ENCODE measurements around the gene ASB15.

ASB15 gene

DNA sequence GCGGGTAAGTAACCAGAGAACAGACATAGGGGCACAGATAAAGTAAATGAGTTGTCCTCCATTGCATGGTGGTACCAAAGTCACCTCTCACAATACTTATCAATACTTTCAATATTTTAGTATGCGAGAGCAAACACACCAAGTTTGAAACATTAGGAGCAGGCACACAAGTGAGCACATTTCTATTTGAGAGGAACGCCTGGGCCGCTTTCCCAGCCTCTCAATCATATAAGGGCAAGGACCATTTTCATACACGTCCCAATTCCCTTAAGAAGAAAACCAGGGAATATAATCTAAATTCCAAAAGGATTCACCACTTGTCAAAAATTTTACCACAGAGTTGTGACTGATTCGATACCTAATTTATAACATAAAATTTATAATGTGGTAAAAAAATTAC lies 61.6 kb downstream of the ASB15 start:
- no peak for DNase-seq (ENCODE audit: low read depth in 2 of 2)

DNA sequence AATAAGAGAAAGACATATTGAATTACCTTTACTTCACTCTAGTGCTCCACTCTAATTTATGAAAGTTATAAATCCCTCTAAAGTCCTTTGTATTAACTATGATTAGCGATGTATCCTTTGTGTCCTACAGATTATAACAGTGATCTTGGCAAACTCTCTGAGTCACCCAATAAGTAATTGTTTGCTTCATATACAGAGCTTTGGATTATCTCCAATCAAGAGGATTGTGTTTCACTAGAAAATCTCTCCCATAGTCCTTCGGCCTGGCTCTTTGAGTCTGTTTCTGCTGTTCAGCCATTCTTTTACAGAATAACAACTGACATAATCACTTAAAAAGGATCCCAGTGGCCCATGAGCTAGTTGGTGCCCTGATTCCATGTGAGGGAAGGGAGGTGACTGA lies 63.5 kb downstream of the ASB15 start:
- no peak for DNase-seq (ENCODE audit: low read depth in 2 of 2)

- DNase-seq (ENCODE audit: low read depth in 2 of 2): no peak
Measured at GRCh38 chr7:123665896-123666295, 64.3 kb downstream of the ASB15 start.

- DNase-seq (ENCODE audit: low read depth in 2 of 2): no peak
Measured at GRCh38 chr7:123666492-123666891, 64.9 kb downstream of the ASB15 start.

DNA sequence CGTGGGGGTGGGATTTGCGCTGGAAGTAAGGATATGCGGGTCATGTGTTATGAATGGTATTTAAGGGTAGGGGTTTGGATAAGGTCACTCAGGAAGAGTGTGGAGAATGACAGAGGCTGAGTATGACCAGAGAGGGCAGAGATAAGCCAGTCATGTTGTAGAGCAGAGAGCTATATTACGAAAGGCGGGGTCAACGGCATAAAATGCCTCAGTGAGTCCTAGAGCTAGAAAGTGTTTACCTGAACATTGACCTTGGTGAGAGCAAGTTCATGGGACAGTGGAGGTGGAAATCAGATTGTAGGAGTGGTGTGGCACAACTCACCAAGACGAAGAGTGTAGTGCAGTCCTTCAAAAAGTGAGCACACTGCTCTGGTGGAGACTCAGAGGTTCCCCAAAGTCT lies 67.9 kb downstream of the ASB15 start:
- DNase-seq (ENCODE audit: low read depth in 2 of 2): no peak

GRCh38 chr7:123673137-123673732 lies 71.6 kb downstream of the ASB15 start:
- no peak for DNase-seq (ENCODE audit: low read depth in 2 of 2)

DNA sequence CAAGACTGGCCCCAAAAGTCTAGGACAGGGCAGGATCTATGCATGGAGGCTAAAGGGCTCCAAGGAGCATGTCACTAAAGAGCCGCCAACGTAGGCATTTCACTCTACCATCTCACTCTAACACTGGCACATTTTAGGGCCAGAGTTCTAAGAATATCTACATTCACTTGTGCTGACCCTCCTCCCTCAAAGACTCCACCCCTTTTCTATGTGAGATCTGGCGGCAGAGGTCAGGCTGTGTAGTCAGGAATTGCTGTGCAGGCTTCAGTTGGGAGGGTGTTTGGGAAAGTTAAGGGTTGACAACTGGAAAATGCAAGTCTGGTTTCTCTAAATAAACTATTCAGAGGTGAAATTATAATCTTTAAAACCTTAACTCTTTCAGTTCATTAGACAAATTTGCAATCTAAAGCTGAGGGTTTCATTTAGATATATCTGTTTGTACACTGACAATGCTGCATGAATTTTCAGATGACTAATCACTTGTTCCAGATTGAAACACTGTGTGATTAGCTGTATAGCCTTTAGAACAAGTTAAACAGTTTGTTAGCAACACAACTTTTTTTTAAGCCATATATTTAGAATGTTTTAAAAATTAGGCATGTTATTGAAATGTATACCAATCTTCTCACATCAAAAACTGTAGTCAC lies 72.3 kb downstream of the ASB15 start:
- no peak for DNase-seq (ENCODE audit: low read depth in 2 of 2)

- no peak for DNase-seq (ENCODE audit: low read depth in 2 of 2)
Measured at GRCh38 chr7:123674399-123675180, 73.0 kb downstream of the ASB15 start.

DNA sequence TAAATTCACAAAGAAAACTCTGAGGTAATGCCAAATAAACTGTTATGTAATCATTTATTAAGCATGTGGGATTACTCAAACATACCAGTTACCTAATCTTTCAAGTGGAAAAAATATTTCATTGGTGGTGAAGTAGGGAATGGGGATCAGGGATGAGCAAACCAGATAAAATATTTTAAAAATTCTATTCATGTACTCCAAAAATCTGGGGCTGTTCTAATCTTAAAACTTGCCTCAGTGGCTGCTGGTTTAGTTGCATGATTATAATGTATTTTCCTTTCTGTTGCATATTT lies 73.5 kb downstream of the ASB15 start:
- no peak for DNase-seq (ENCODE audit: low read depth in 2 of 2)

DNA sequence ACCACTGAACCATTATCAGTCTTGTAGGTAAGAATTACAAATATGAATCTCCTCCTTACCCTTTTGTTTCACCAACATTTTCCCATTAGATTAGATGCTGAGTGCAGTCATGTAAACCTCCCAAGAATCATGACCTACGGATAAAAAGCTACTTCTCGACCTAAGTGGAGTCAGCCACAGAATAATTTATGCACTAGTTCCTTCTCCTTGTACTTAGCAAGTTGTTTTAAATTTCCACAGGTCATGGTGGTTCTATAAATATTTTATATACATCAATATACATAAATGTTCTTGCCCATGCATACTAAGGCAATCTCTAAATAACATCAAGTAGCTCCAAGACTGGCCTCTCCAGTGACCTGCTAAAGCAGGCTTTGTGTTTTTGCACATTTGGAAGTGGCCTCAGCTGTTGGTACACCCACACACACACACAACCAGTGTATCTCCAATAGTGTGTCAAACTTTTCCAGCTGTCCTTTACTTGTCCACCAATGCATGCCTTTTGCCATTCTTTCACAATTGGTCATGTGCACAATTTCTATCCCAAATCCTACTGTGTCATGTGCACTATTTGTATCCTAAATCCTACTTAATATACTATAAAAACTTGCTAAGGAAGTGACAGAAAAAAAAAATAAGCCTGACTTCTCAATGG lies 75.6 kb downstream of the ASB15 start:
- DNase-seq (ENCODE audit: low read depth in 2 of 2): no peak

DNA sequence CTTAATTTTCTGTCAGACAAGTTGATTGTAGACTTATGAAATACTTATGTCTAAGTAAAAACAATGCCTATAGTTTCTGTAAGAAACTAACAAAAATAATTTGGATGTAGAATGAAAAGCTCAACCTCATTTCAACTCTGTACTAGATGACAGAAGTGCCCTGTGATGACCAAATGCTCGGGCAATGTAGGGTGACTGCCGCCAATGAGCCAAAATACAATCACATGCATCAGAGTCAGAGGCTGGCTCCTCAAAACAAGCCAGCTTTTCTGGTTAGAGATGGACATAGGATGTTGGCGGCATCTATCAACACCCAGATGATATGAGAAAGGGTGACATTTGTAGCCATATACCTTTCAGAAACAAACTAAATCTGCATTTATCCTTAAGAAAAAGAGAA lies 78.0 kb downstream of the ASB15 start:
- no peak for DNase-seq (ENCODE audit: low read depth in 2 of 2)

DNA sequence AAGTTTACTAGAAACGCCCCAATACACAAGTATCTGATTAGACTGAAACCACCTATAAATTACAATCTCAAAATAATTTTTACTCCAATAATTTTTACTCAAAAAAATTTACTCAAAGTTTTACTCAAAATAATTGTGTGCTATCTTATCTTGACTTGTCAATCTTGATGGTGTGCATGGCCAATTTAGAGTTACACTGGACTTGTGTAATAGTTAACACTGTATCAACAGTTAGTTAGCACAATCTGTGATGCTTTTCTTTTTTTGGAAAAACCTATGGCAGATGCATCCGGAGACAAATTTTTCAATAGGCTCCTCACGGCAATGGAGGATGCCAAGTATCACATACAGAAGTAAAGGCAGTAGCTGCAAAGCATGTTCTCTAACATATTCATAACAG lies 79.0 kb downstream of the ASB15 start:
- DNase-seq (ENCODE audit: low read depth in 2 of 2): no peak

DNA sequence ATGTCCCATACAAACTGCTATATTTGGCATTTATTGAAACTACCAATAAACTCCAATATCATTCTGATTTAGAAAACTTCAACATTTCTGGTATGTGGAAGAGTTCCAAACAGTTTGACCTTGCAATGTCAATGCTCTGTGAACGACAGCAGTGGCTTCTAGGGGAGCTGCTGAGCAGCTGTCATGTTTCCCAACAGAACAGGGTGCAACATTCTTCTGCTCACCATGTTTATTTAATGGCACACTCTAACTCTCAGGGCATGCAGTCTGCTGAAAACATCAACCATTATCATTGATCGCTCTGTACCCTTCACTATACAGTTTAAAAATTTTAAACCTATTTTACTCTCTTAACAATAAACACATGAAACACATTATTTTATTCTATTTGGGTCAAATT lies 79.9 kb downstream of the ASB15 start:
- no peak for DNase-seq (ENCODE audit: low read depth in 2 of 2)

- no peak for DNase-seq (ENCODE audit: low read depth in 2 of 2)
Measured at GRCh38 chr7:123682690-123683089, 81.1 kb downstream of the ASB15 start.

DNA sequence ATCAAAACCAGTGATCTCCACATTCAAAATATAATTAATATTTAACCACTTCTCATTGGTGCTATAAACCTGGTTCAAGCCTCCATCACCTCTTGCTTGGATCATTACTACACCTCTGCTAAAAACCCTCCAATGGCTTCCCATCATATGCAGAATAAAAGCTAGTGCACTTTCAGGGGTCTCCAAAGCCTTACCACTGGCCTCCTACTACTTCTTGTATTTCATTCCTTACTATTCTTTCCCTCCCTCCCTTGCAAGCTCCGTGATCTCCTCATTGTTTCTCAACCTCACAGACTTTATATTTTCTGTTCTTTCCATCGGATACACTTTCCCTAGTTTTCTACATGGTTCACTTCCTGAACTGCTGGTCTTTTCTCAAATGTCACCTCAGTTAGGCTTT lies 85.5 kb downstream of the ASB15 start:
- no peak for DNase-seq (ENCODE audit: low read depth in 2 of 2)

DNA sequence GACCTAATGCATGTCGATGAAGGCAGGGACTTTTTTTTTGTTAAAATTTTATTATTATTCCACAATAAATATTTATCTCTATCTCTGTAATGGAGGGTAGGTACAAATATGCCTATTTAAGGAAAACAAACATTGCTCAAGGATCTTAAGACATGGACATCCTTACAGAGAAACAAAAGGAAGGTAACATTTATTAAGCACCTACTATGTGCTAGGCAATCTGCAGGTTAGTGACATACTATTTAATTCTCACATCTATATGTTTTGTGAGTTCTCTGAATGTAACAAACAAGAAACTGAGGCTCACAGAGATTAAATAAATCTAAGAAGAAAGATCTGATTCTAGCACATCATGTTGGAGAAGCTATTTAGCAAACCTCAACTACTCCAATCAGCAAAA lies 86.1 kb downstream of the ASB15 start:
- DNase-seq (ENCODE audit: low read depth in 2 of 2): no peak

Measured in stimulated activated CD4-positive, alpha-beta T cell treated with anti-CD3 and anti-CD28 coated beads, Interleukin-1b, Interleukin-23, amount 100 ng/mL, for 4 hours (primary cell).